Astrocyte of the spinal cord (primary cell): Measurements from ENCODE around the gene PLIN4.

Experiments
- DNase-seq: peaks from one replicate; pipeline ENCODE4 v3.0.0; 2011; ENCODE audit warnings: low read depth, low spot score
- H3K4me3 ChIP-seq: 2 replicates; pipeline ENCODE4 v1.5.1; 2011; ENCODE audit warnings: low read depth, mild to moderate bottlenecking, low read length, moderate library complexity
- in situ Hi-C: cut with HindIII; loops from 2 replicates; pipeline ENCODE4 v1.10.0; 2017; ENCODE audit warnings: low sequenced_read_pairs
- TF ChIP-seq, protein P1 (sequence below): IDR thresholded peaks from 2 replicates; pipeline ENCODE4 v1.5.1; 2012; ENCODE audit warnings: low read depth, mild to moderate bottlenecking, low read length, inconsistent platforms

Gene PLIN4

DNA sequence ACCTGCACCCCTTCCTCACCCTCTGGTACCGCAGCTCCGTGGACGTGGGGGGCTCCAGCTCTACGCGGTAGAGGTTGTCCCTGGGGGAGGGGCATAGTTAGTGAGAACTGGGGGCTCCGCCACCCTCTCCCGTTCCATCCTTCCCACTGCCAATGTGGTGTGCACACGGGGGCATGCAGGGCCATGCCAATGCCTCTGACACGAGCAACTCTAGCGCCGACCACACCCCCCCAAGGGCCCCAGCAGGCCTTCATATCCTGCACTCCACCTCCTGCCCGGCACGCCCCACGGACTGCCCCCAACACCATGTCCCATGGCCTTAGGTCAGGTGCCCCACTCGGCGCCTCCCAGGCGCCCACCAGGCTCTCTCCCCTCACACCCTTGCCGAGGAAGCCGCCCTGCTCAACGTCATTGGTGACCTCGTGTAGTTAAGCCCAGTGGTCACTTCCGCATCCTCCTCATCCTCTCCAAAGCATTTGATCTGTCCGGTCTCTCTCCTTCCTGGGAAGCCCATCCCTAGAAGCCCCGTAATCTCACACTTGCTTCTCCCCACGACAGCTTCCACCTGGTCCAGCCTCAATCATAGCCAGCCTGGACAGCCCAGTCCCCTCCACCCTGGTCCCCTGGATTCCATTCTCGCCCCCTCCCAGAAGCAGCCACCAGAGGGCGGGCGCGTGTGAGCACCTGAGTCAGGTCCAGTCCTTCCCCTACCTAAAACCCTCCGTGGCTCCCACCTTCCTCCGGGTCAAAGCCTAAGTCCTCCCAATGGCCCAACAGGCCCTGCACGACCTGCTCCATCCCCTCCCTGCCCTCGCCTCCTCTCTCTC is 39.1 kb upstream of the PLIN4 start:
- no peak overlapping the region for H3K4me3 ChIP-seq
- TF ChIP-seq, protein P1, sequence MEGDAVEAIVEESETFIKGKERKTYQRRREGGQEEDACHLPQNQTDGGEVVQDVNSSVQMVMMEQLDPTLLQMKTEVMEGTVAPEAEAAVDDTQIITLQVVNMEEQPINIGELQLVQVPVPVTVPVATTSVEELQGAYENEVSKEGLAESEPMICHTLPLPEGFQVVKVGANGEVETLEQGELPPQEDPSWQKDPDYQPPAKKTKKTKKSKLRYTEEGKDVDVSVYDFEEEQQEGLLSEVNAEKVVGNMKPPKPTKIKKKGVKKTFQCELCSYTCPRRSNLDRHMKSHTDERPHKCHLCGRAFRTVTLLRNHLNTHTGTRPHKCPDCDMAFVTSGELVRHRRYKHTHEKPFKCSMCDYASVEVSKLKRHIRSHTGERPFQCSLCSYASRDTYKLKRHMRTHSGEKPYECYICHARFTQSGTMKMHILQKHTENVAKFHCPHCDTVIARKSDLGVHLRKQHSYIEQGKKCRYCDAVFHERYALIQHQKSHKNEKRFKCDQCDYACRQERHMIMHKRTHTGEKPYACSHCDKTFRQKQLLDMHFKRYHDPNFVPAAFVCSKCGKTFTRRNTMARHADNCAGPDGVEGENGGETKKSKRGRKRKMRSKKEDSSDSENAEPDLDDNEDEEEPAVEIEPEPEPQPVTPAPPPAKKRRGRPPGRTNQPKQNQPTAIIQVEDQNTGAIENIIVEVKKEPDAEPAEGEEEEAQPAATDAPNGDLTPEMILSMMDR: peak; percentile 32
- in situ Hi-C loops: no loop called here
- DNase-seq: no peak

DNA sequence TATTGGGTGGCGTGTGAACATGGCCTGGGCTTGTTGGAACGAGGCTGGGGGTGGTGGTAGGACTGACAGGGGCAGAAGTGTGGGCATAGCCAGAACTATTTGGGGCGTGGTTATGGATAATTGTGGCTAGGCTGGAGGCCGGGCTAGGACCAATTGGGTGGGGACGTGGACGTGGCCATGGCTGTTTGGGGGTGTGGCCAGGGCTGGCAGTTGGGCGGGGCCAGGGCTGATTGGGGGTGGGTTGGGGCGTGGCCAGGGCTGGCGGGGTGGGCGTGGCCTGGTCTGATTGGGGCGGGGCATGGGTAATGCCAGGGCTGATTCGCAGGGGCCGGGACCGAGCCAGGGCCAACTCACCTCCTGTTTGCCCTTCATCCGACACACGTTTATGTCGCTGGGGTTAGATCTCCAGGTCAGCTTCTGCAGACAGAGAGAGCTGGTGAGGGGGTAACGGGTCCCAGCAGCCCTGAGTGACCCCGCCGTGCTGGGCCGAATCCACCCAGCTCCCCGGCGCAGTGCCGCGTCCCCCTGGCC is 38.4 kb upstream of the PLIN4 start:
- DNase-seq: no peak
- H3K4me3 ChIP-seq: no peak overlapping the region
- in situ Hi-C loops: no loop called here
- TF ChIP-seq, protein P1: no peak

DNA sequence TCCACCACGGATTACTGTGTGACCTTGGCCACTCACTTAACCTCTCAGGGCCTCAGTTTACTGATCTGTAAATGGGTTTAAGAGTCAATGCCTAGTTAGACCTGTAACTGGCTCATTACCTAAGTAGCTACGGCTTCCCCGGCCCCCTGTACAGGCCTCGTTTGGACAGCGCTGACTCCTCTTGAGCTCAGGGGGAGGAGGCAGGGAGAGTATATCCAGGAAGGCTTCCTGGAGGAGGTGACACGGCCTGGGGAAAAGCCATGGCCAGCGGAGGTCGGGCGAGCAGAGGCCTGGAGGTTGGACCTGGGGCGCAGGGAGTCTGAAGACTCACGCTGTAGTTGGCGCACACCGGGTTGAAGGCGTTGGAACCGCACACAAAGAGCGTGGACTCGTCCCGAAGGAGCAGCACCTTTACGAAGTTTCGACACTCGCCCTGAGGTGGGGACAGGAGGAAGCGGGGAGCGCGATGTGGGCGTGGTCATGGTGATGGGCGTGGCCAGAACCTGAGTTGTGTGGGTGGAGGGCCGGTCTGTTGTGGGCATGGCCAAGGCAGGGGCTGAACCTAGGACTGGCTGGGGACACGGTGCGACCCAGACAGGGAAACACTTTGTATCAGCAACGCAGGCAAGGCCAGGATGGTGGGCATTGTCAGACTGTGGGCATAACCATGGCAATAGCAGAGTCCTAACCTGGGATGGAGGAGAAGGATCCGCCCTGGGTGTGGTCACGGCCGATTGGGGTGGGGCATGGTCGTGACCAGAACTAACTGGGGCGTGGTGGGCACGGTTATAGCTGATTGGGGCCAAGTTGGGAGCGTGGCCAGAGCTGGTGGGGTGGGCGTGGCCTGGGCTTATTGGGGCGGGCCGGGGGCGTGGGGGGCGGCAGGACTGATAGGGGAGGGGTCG is 37.6 kb upstream of the PLIN4 start:
- in situ Hi-C loops: no loop called here
- TF ChIP-seq, protein P1: no peak
- DNase-seq: no peak

DNA sequence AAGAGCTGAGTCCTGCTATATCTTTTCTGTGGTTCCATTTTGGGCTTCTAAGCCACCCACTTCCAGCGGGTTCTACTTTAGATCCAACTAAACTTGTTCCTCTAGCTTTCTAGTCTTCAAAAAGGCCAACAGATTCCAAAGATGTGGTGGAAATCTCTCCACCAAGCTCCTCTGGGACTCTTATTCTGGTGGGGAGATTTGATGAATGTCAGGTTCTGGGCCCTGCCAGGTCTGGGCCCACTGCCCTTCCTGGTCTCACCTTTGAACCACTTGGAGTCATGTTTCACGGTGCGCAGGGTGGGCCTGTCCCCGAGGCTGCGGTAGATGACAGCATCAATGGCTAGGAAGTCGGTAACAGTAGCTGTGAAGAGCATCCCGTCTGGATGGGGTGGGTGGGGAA is 36.4 kb upstream of the PLIN4 start:
- TF ChIP-seq, protein P1: no peak
- H3K4me3 ChIP-seq: no peak overlapping the region
- DNase-seq: no peak
- in situ Hi-C loops: no loop called here

More for the DNA sequence above, 37.6 kb upstream of the PLIN4 start:
- no peak overlapping the region for H3K4me3 ChIP-seq

DNA sequence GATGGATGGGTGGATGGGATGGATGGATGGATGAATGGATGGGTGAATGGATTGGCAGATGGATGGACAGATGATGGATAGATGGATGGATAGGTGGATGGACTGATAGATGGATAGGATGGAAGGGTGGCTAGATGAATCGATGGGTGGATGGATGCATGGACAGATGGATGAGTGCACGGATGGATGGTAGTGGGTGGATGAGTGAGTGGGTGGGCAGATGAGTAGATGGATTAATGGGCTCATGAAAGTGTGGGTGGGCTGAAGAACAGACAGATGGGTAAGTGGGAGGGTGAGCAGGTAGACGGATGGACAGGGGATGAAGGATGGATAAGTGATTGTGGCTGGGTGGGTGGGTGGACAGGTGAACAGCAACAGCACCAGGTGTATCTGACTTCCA is 35.5 kb upstream of the PLIN4 start:
- no peak for DNase-seq
- H3K4me3 ChIP-seq: no peak overlapping the region
- in situ Hi-C loops: no loop called here
- TF ChIP-seq, protein P1: no peak

DNA sequence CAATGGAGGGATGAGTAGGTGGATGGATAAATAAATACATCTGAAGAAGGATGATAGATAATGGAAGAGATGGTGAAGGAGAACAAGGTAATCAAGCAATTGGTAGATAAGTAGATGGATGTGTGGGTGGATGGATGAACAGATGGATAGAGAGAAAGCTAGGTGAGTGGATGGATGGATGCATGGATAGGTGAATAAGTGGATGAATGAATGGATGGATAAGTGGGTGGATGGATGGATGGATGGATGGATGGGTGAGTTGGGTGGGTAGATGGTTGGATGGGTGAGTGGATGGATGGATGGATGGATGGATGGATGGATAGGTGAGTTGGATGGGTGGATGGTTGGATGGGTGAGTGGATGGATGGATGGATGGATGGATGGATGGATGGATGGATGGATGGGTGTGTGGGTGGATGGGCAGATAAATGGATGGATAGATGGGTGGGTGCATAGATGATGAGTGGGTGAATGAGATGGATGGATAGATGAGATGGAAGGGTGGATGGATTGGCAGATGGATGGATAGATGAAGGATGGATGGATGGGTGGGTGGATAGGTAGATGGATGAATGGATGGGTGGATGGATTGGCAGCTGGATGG is 34.9 kb upstream of the PLIN4 start:
- no peak for DNase-seq
- no peak overlapping the region for H3K4me3 ChIP-seq
- in situ Hi-C loops: no loop called here
- TF ChIP-seq, protein P1: no peak
